Breast epithelium (tissue), 3 donors: ENCODE measurements around the gene TLCD3A.

Experiments
- CTCF ChIP-seq, 3 donors: fragments of 450-650 bp; IDR thresholded peaks; one replicate each; pipeline ENCODE4 v1.5.1; 2016 to 2017; ENCODE audit warnings: antibody characterized with exemption in 3 of 3, mild to moderate bottlenecking in 3 of 3, moderate library complexity in 3 of 3
- POLR2AphosphoS5 ChIP-seq, 3 donors: sonication (generic); formaldehyde crosslinking; IDR thresholded peaks; one replicate each; pipeline ENCODE4 v1.6.1; 2017; ENCODE audit warnings: antibody characterized with exemption in 3 of 3

- no peak for TF ChIP-seq CTCF (IDR thresholded peaks at IDR 0.05)
- TF ChIP-seq POLR2AphosphoS5 (IDR thresholded peaks at IDR 0.05) = no peak
Observed at GRCh38 chr17:789160-789840, 56.9 kb downstream of the TLCD3A start.
